Thymus (tissue), 11 donors: Measurements from ENCODE around the gene LRMDA. TPM values are rescaled to one million over a fixed set of nuclear protein-coding genes. Genes with fewer than 3 reads are reported as not detected.

Experiments used
- DNase-seq, 9 donors: peaks; one replicate each; pipeline ENCODE4 v3.0.0-alpha.2; 2013; ENCODE audit warnings: low spot score in 9 of 9, low read depth in 6 of 9, missing footprints in 1 of 9
- H3K27ac ChIP-seq, 2 donors: one replicate each; pipeline ENCODE4 v1.5.1; 2013; ENCODE audit warnings: control low read depth in 1 of 2, low read depth in 1 of 2, low read length in 1 of 2, mild to moderate bottlenecking in 1 of 2, moderate library complexity in 1 of 2
- H3K27me3 ChIP-seq, 2 donors: one replicate each; pipeline ENCODE4 v1.5.1; 2013; ENCODE audit warnings: low read length in 1 of 2; ENCODE audit not compliant: control insufficient read depth in 2 of 2, insufficient read depth in 1 of 2
- H3K36me3 ChIP-seq, 2 donors: one replicate each; pipeline ENCODE4 v1.5.1; 2013; ENCODE audit warnings: low read length in 1 of 2, mild to moderate bottlenecking in 1 of 2, moderate library complexity in 1 of 2; ENCODE audit not compliant: control insufficient read depth in 2 of 2, insufficient read depth in 2 of 2
- H3K4me1 ChIP-seq, 2 donors: one replicate each; pipeline ENCODE4 v1.5.1; 2013; ENCODE audit warnings: low read length in 2 of 2; ENCODE audit not compliant: control insufficient read depth in 2 of 2, insufficient read depth in 2 of 2
- H3K4me3 ChIP-seq, 2 donors: one replicate each; pipeline ENCODE4 v1.5.1; 2013; ENCODE audit warnings: low read length in 2 of 2, control low read depth in 1 of 2, mild to moderate bottlenecking in 1 of 2
- H3K9me3 ChIP-seq, 2 donors: one replicate each; pipeline ENCODE4 v1.5.1; 2013; ENCODE audit warnings: low read length in 1 of 2, mild to moderate bottlenecking in 1 of 2; ENCODE audit not compliant: control insufficient read depth in 2 of 2, insufficient read depth in 1 of 2
- WGBS: extraction: QIAGEN DNeasy Blood & Tissue Kit; methylation state at CpG from one replicate; pipeline ENCODE4 v1.1.7; 2013; 5-methylcytosine and 5-hydroxymethylcytosine counted together
- polyA plus RNA-seq: library from polyadenylated mRNA; stranded (reverse); fragments of 200-250 nt; gene quantifications from one replicate; pipeline ENCODE4 v1.2.3, GENCODE V29; 2013
- total RNA-seq: library from RNA; stranded (reverse); fragments of 120-200 nt; gene quantifications from one replicate; pipeline ENCODE4 v1.2.4, GENCODE V29; 2013
- donor health status: healthy.

Gene LRMDA
- total and polyA plus RNA-seq, 2 donors, result 2.5 to 4.6 TPM

DNA sequence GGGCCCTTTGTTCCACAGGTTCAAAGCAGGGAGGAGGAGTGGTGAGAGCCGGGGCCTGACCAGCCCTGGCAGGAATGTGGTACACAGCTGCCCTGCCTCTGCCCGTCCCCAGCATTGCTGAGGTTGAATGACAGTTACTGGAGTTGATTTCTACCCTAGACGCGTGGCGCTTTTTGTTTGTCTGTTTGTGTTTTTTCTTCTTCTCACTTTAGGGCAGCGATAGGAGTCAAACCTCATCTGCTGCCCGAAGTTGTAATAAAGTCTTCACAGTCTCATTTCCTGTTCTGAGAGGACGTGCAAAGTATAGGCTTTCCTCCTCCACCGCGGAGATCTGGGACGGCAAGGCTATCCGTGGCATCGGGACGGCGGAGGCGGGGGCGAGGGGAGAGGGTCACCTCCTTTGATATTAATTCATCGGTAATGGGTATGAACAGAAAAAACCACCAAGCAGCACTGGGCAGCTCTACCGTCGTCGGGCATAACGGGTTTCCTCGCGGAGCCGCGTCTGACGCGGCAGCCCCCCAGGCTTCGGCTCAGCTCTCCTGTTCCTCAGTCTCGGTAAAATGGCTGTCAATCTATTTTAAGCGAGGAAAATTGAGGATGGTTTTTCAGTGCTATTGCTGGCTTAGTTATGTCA is 160.8 kb downstream of the LRMDA start:
- Histone ChIP-seq H3K27ac (no peak overlapping the region), H3K4me3 (no peak overlapping the region), H3K27me3 (peaks cover 0 to 5% of the 10 kb centered on the region in 2 donors), H3K4me1 (no peaks in the 10 kb centered on the region), H3K9me3 (no peaks in the 10 kb centered on the region), H3K36me3 (no peaks in the 10 kb centered on the region)
- no peak for DNase-seq
- 91% methylated on average over 31 of the region's 31 CpGs for WGBS

DNA sequence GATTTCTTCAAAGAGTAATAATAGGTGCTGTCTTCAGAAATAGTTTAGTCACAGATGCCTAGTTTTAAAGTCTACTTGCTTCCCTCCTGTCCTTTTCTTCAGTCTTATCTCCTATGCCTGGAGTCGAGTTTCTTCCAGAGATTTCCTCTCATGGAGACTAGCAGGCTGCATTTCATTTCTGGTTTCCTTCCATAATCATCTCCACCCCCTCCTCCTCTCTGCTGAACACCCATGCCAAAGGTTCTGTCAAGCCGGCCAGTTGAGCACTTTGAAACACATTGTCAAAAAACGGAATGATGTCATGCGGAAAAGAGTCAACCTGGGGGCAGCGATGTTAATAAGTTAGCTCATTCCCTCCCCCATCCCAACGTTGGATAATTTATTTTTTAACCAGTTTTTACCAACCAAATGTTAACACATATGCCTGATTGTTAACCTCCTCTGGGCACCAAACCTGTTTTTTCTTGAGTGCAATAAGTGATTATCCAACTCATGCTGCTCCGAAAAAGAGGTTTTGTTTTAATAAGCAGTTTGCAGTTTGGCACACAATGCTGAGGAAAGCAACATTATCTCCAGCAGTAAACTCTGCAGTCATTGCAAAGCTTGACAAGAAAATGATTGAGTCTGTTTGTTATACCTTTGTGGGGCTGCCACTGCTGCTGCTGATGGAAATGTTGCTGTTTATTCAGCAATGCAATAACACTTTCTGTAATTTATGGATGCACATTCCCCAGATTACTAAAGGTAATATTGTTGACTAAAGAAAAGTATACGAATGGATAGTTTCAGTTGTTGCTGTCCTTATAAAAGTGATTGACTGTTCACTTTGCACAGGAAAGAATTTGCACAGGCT is 161.6 kb downstream of the LRMDA start:
- no peaks in the 10 kb centered on the region for H3K9me3 ChIP-seq
- DNase-seq, result no peak
- H3K27me3 ChIP-seq, result peaks cover 0 to 5% of the 10 kb centered on the region in 2 donors
- H3K4me1 ChIP-seq, result no peaks in the 10 kb centered on the region
- H3K36me3 ChIP-seq, result no peaks in the 10 kb centered on the region
- H3K27ac ChIP-seq, result no peak overlapping the region
- 89% methylated on average over 8 of the region's 8 CpGs for WGBS
- no peak overlapping the region for H3K4me3 ChIP-seq

DNA sequence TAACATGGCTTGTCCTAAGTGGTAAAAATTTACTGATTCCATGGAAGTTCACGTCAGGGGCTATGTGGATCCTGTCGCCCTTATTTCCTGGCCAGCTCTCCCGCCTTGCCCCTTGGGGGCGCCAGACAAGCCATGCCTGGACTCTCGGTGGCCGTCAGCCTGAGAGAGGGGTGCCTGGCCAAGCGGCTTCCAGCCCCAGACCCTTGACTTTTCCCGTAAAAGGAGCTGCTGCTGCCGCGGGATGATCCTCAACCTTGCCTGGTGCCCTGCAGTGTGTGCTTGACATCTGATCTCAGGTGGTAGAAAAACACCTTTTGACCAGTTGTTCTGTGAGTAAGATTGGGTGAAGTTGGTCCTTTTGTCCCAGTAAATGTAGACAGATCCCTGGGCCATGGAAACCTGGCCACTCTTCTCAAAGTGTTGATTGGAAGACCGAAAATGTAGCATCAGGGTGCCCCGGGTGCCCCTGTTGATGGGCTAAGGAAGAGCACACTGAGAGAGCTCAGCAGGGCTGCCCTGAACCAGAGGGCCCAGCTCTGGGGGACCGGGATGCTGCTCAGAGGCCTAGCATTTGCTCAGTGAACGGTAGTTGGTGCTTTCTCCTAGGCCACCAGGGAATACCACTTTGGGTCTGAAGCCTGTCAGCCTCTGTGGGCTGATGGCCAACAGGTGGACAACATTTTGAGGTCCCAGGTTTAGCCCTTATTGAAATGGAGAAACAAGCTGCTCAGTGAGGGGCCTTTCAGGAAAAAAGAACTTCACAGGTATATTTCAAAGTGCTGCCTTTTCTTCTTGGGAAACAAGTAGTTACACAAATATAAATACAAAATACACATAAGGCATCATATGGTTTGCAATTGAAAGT is 162.5 kb downstream of the LRMDA start:
- Histone ChIP-seq H3K4me3 (no peak overlapping the region), H3K4me1 (no peaks in the 10 kb centered on the region), H3K9me3 (no peaks in the 10 kb centered on the region), H3K27ac (no peak overlapping the region), H3K36me3 (no peaks in the 10 kb centered on the region), H3K27me3 (peaks cover 0 to 5% of the 10 kb centered on the region in 2 donors)
- no peak for DNase-seq
- WGBS, result 96% methylated on average over 14 of the region's 14 CpGs

- no peaks in the 10 kb centered on the region for H3K36me3 ChIP-seq
- H3K4me1 ChIP-seq, result no peaks in the 10 kb centered on the region
- no peak overlapping the region for H3K27ac ChIP-seq
- WGBS, result 78% methylated on average over 6 of the region's 6 CpGs
- H3K27me3 ChIP-seq, result peaks cover 0 to 3% of the 10 kb centered on the region in 2 donors
- no peaks in the 10 kb centered on the region for H3K9me3 ChIP-seq
- no peak for DNase-seq
- H3K4me3 ChIP-seq, result no peak overlapping the region
These were observed 165.7 kb downstream of the LRMDA start for GRCh38 chr10:75596930-75597620.

DNA sequence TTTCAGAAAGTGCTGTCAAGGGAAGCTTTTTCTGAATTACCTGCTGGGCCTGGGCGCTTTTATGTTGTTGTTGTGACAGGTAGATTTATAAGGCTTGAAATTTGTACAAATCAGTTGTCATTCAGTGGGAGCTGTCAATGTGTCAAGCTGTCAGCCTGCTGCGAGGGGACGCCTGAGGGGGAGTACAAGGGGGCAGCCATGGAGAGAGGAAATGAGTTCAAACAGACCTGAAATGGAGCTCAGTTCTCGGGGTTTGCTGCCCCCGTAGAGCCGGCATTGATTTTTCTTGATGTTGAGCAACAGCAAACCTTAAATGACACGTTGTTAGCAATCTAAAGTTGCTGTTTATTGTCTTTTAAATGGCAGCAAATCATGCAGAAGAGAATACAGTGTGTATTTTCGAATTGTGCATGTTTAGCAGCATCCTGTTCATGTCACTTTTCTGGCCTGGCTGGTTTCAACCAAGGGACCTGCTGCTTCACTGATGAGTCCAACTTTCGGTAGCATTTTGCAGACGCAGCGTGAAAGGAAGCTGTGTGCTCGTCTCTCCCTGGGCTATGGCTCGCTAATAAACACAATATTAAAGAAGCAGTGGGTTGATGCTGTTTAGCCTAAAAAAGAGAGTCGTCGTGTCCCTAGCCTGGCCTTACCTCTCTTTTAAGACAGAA is 166.5 kb downstream of the LRMDA start:
- WGBS, result 88% methylated on average over 15 of the region's 15 CpGs
- H3K4me3 ChIP-seq, result no peak overlapping the region
- no peaks in the 10 kb centered on the region for H3K27me3 ChIP-seq

DNA sequence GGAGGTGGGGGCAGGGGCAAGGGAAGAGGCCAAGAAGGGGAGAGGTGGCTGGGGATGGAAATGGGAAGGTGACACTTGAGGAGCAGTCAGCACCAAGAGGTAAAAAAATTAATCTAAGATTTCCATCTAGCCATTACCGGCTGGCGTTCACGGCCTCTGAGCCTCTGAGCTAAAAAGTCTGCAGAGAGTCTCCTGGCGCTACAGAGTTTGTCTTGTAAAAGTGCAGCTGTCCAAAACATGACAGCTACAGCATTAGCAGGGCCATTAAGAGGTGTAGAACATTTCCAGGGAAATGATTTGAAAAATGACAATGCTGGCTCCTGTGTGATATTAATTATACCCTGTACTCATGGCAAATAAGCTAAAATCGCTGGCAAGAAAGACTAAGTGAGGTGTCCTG is 167.6 kb downstream of the LRMDA start:
- Histone ChIP-seq H3K4me1 (no peaks in the 10 kb centered on the region), H3K36me3 (no peaks in the 10 kb centered on the region), H3K9me3 (no peaks in the 10 kb centered on the region), H3K27ac (no peak overlapping the region), H3K4me3 (no peak overlapping the region), H3K27me3 (no peaks in the 10 kb centered on the region)
- WGBS, result 93% methylated on average over 5 of the region's 5 CpGs
- DNase-seq, result no peak

More for the DNA sequence above, 166.5 kb downstream of the LRMDA start:
- Histone ChIP-seq H3K9me3 (no peaks in the 10 kb centered on the region), H3K4me1 (no peaks in the 10 kb centered on the region), H3K36me3 (no peaks in the 10 kb centered on the region), H3K27ac (no peak overlapping the region)
- no peak for DNase-seq

GRCh38 chr10:75599875-75600648 is 168.6 kb downstream of the LRMDA start:
- Histone ChIP-seq H3K27ac (no peak overlapping the region), H3K4me3 (no peak overlapping the region), H3K27me3 (no peaks in the 10 kb centered on the region), H3K9me3 (no peaks in the 10 kb centered on the region), H3K4me1 (no peaks in the 10 kb centered on the region), H3K36me3 (no peaks in the 10 kb centered on the region)
- no peak for DNase-seq
- 73% methylated on average over 2 of the region's 2 CpGs for WGBS

DNA sequence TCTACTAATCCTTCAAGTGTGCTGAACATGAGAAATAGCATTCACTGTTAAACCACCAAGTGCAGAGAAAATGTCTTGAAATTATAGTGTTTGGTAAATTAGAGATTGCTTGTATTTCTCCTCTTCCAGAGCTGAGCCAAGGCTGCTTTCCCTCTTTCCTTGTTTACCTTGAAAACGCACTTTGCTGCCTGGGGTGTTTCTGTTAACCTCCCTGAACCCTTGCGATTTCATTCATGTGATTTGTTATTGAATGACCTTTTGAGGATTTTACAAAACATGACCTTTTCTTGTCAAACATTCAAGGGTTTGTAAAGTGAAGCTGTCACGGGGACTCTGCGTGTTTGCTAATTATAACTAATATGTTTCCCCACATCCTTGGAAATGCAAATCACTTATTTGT is 169.4 kb downstream of the LRMDA start:
- no peak for DNase-seq
- Histone ChIP-seq H3K27me3 (no peaks in the 10 kb centered on the region), H3K27ac (no peak overlapping the region), H3K36me3 (no peaks in the 10 kb centered on the region), H3K4me3 (no peak overlapping the region), H3K4me1 (no peaks in the 10 kb centered on the region), H3K9me3 (no peaks in the 10 kb centered on the region)
- WGBS, result 96% methylated on average over 4 of the region's 4 CpGs
